ENCODE measurements around the gene OGFOD3. TPM values are rescaled to one million over a fixed set of nuclear protein-coding genes. Genes with fewer than 3 reads are reported as not detected.

OGFOD3 gene
- total RNA-seq, result 10 to 100 TPM; 13.0 to 28.7 (median 23.2) TPM

- no peak for TF ChIP-seq CTCF (IDR thresholded peaks at IDR 0.05)
- peak in 1 of 2 donors; percentile 33 for TF ChIP-seq POLR2A (IDR thresholded peaks at IDR 0.05)
- 1 to 2% methylated on average over 22 to 47 of the region's 108 CpGs for WGBS, 2 donors
- intact Hi-C loops (cut with DNase I; ENCODE audit: low total_unique reads), result no loop called here
- H3K4me3 ChIP-seq (ENCODE audit: low read depth, poor library complexity, severe bottlenecking), result peak within 1 kb of the TSS; percentile 78
- DNase-seq (ENCODE audit: low spot score in 2 of 2), result peak in 1 of 2 donors; percentile 95
Observed at GRCh38 chr17:82418001-82418986, at the start of gene OGFOD3, which contains the start of gene HEXD. TSS of gene OGFOD3 (minus strand) at chr17:82418586. CDS start at chr17:82418485, 101 bp downstream. TSS of gene HEXD (plus strand) at chr17:82418347. CDS start at chr17:82419800, 1,453 bp downstream.

GRCh38 chr17:82465023-82465603, 46.7 kb upstream of the OGFOD3 start:
- DNase-seq (ENCODE audit: low spot score in 2 of 2), result no peak
- H3K4me3 ChIP-seq (ENCODE audit: low read depth, poor library complexity, severe bottlenecking), result no peak overlapping the region
- intact Hi-C loops (cut with DNase I; ENCODE audit: low total_unique reads), result no loop called here
- TF ChIP-seq POLR2A (IDR thresholded peaks at IDR 0.05), result no peak
- no peak for TF ChIP-seq CTCF (IDR thresholded peaks at IDR 0.05)
- 81 to 90% methylated on average over 7 of the region's 7 CpGs for WGBS, 2 donors

GRCh38 chr17:82464567-82464929, 46.2 kb upstream of the OGFOD3 start:
- TF ChIP-seq POLR2A (IDR thresholded peaks at IDR 0.05) (no peak), CTCF (IDR thresholded peaks at IDR 0.05) (no peak)
- intact Hi-C loops (cut with DNase I; ENCODE audit: low total_unique reads), result no loop called here
- no peak overlapping the region for H3K4me3 ChIP-seq (ENCODE audit: low read depth, poor library complexity, severe bottlenecking)
- 88 to 90% methylated on average over 11 of the region's 11 CpGs for WGBS, 2 donors
- DNase-seq (ENCODE audit: low spot score in 2 of 2), result no peak

GRCh38 chr17:82463925-82464566, 45.7 kb upstream of the OGFOD3 start:
- TF ChIP-seq POLR2A (IDR thresholded peaks at IDR 0.05) (no peak), CTCF (IDR thresholded peaks at IDR 0.05) (no peak)
- WGBS, 2 donors, result 28 to 59% methylated on average over 7 of the region's 7 CpGs
- no peak overlapping the region for H3K4me3 ChIP-seq (ENCODE audit: low read depth, poor library complexity, severe bottlenecking)
- no peak for DNase-seq (ENCODE audit: low spot score in 2 of 2)
- intact Hi-C loops (cut with DNase I; ENCODE audit: low total_unique reads), result no loop called here

- TF ChIP-seq CTCF (IDR thresholded peaks at IDR 0.05) (no peak), POLR2A (IDR thresholded peaks at IDR 0.05) (no peak)
- H3K4me3 ChIP-seq (ENCODE audit: low read depth, poor library complexity, severe bottlenecking), result no peak overlapping the region
- no peak for DNase-seq (ENCODE audit: low spot score in 2 of 2)
- intact Hi-C loops (cut with DNase I; ENCODE audit: low total_unique reads), result no loop called here
- WGBS, 2 donors, result 81 to 88% methylated on average over 6 of the region's 6 CpGs
Observed at GRCh38 chr17:82463391-82463790, 45.0 kb upstream of the OGFOD3 start.
